ENCODE data around the gene PLCH1. TPM values are rescaled to one million over a fixed set of nuclear protein-coding genes. Genes with fewer than 3 reads are reported as not detected.

PLCH1 gene
- total RNA-seq, 1 experiment from 2014 or later: 3.1 TPM

GRCh38 chr3:155673421-155673820 lies 71.5 kb downstream of the PLCH1 start:
- TF ChIP-seq CTCF (conservative IDR thresholded peaks at IDR 0.05; ENCODE audit: low read depth, low read length): no peak
- TF ChIP-seq EZH2 (IDR thresholded peaks at IDR 0.05; ENCODE audit: borderline replicate concordance, low read depth, low read length, poor library complexity, severe bottlenecking): no peak
- H3K36me3 ChIP-seq (ENCODE audit: insufficient read depth, low read length, poor library complexity, severe bottlenecking): no peaks in the 10 kb centered on the region
- BruUV-seq (replicated peaks): no TSS peak
- ChIA-PET POLR2A (ENCODE audit: low non-redundant PET) (no interaction called here), CTCF (no interaction called here)
- no peaks in the 10 kb centered on the region for H3K9me3 ChIP-seq (ENCODE audit: low read depth, low read length, poor library complexity, severe bottlenecking)
- H3K4me1 ChIP-seq (ENCODE audit: insufficient read depth, low read length, poor library complexity, severe bottlenecking): no peaks in the 10 kb centered on the region
- no peak overlapping the region for H3K4me3 ChIP-seq (ENCODE audit: low read depth, low read length, poor library complexity, severe bottlenecking)
- no peak for DNase-seq (ENCODE audit: low spot score)
- no peaks in the 10 kb centered on the region for H3K27me3 ChIP-seq (replicated peaks; ENCODE audit: insufficient read depth, low read depth, low read length, poor library complexity)
- no peak overlapping the region for H3K27ac ChIP-seq (ENCODE audit: low read depth, low read length, poor library complexity, severe bottlenecking)
- intact Hi-C loops (cut with micrococcal nuclease; ENCODE audit: unreplicated experiment): no loop called here

GRCh38 chr3:155670335-155670734 lies 74.5 kb downstream of the PLCH1 start:
- BruUV-seq (replicated peaks): no TSS peak
- DNase-seq (ENCODE audit: low spot score): no peak
- ChIA-PET CTCF (no interaction called here), POLR2A (ENCODE audit: low non-redundant PET) (no interaction called here)
- H3K36me3 ChIP-seq (ENCODE audit: insufficient read depth, low read length, poor library complexity, severe bottlenecking): no peaks in the 10 kb centered on the region
- TF ChIP-seq CTCF (conservative IDR thresholded peaks at IDR 0.05; ENCODE audit: low read depth, low read length): no peak
- TF ChIP-seq EZH2 (IDR thresholded peaks at IDR 0.05; ENCODE audit: borderline replicate concordance, low read depth, low read length, poor library complexity, severe bottlenecking): no peak
- no peak overlapping the region for H3K4me3 ChIP-seq (ENCODE audit: low read depth, low read length, poor library complexity, severe bottlenecking)
- no peak overlapping the region for H3K27ac ChIP-seq (ENCODE audit: low read depth, low read length, poor library complexity, severe bottlenecking)
- intact Hi-C loops (cut with micrococcal nuclease; ENCODE audit: unreplicated experiment): no loop called here
- H3K9me3 ChIP-seq (ENCODE audit: low read depth, low read length, poor library complexity, severe bottlenecking): no peaks in the 10 kb centered on the region
- H3K4me1 ChIP-seq (ENCODE audit: insufficient read depth, low read length, poor library complexity, severe bottlenecking): no peaks in the 10 kb centered on the region
- no peaks in the 10 kb centered on the region for H3K27me3 ChIP-seq (replicated peaks; ENCODE audit: insufficient read depth, low read depth, low read length, poor library complexity)

GRCh38 chr3:155667988-155668387 lies 76.9 kb downstream of the PLCH1 start:
- Histone ChIP-seq H3K27me3 (replicated peaks; ENCODE audit: insufficient read depth, low read depth, low read length, poor library complexity) (no peaks in the 10 kb centered on the region), H3K4me3 (ENCODE audit: low read depth, low read length, poor library complexity, severe bottlenecking) (no peak overlapping the region), H3K27ac (ENCODE audit: low read depth, low read length, poor library complexity, severe bottlenecking) (no peak overlapping the region), H3K36me3 (ENCODE audit: insufficient read depth, low read length, poor library complexity, severe bottlenecking) (no peaks in the 10 kb centered on the region), H3K9me3 (ENCODE audit: low read depth, low read length, poor library complexity, severe bottlenecking) (no peaks in the 10 kb centered on the region), H3K4me1 (ENCODE audit: insufficient read depth, low read length, poor library complexity, severe bottlenecking) (no peaks in the 10 kb centered on the region)
- ChIA-PET POLR2A (ENCODE audit: low non-redundant PET) (no interaction called here), CTCF (no interaction called here)
- intact Hi-C loops (cut with micrococcal nuclease; ENCODE audit: unreplicated experiment): no loop called here
- no peak for DNase-seq (ENCODE audit: low spot score)
- no TSS peak for BruUV-seq (replicated peaks)
- TF ChIP-seq EZH2 (IDR thresholded peaks at IDR 0.05; ENCODE audit: borderline replicate concordance, low read depth, low read length, poor library complexity, severe bottlenecking) (no peak), CTCF (conservative IDR thresholded peaks at IDR 0.05; ENCODE audit: low read depth, low read length) (no peak)

Measured in A673 (cell line).